ENCODE results near the gene GANC.

DNA sequence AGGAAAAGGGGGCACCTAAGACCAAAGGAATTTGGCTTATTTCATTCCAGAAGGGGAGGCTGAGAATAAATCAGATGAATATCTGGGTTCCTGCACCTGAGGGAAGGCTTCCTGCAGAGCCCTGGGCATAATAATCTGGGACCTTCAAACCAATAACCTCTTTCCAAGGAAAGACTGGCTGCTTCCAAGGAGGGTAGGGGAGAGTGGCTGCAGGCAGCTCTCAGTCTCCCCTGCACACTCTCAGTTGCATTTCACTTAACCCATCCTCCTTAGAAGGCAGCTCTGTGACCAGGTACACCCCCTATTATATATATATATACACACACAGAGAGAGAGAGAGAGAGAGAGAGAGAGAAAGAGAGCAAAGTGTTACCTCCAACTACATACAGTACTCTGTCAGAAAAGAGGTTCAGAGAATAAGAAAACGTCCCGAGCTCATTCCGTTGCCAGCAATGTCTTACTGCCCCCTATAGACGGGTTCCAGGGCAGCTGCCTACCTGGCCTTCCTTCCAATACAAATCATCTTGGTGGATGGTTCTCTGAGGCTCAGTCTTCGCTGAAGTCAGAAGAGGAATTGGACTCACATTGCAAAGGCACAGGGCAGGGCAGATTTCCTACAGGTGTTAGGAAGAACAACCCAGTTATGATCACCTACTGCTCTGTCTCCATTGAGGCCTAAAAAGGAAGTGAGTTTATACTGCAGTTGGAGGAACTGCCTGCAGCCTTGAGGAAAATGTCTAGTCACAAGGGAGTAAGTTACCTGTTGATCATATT, 112.4 kb downstream of the GANC start:
- TF ChIP-seq, protein P1, sequence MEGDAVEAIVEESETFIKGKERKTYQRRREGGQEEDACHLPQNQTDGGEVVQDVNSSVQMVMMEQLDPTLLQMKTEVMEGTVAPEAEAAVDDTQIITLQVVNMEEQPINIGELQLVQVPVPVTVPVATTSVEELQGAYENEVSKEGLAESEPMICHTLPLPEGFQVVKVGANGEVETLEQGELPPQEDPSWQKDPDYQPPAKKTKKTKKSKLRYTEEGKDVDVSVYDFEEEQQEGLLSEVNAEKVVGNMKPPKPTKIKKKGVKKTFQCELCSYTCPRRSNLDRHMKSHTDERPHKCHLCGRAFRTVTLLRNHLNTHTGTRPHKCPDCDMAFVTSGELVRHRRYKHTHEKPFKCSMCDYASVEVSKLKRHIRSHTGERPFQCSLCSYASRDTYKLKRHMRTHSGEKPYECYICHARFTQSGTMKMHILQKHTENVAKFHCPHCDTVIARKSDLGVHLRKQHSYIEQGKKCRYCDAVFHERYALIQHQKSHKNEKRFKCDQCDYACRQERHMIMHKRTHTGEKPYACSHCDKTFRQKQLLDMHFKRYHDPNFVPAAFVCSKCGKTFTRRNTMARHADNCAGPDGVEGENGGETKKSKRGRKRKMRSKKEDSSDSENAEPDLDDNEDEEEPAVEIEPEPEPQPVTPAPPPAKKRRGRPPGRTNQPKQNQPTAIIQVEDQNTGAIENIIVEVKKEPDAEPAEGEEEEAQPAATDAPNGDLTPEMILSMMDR (IDR thresholded peaks at IDR 0.05; ENCODE audit: low read length) = peak; percentile 65
- TF ChIP-seq EZH2 (optimal IDR thresholded peaks at IDR 0.05; ENCODE audit: low read depth, low read length) = no peak
- TF ChIP-seq EZH2phosphoT487 (IDR thresholded peaks at IDR 0.05; ENCODE audit: low read length) = no peak

All from MM.1S (cell line).